Lung microvascular endothelial cell (primary cell): ENCODE data around the gene TNNC1. TPM values are rescaled to one million over a fixed set of nuclear protein-coding genes. Genes with fewer than 3 reads are reported as not detected.

Experiments
- DNase-seq, 2 donors: peaks; one replicate each; pipeline versions ENCODE4 v3.0.0 to v3.0.0-alpha.2; 2010; ENCODE audit warnings: low read depth in 2 of 2
- total RNA-seq: library from RNA; depleted of rRNA; stranded (reverse); fragments of >200 nt; gene quantifications from 2 replicates; pipeline ENCODE4 v1.2.1, GENCODE V29; 2014

TNNC1 gene
- total RNA-seq, 1 donor from 2014 or later: not detected

DNA sequence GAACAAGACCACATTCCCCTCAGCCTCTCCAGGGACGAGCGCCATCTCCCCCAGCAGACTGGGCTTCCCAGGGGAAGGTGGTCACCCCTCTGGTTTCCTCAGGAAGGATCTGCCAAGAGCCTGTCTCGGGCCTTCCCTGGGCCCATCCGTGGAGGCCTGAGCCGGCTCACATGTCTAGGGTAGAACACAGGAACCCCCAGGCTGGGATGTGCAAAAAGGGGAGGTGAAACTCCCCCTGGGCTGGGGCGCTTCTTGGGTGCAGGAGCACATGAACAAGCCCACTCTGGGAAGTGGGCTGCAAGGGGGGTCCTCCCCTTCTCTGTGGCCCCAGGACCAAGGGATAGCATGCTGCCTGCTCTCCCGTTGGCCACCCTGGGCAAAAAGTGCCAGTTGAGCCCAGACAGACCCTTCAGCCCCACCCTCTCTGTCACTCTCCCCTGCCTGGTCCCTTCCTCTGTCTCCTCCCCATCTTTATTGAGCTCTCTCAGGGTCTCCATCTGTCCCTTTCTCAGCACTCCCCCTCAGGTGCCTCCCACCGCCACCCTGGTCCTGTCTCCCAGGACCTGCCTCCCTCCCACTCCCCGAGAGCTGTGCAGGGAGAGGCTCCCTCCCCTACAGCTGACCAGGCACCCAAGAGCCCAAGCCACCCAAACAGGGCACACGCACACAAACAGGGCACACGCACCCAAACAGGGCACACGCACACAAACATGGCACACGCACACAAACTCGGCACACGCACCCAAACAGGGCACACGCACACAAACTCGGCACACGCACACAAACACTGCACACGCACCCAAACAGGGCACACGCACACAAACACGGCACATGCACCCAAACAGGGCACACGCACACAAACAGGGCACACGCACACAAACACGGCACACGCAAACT is 9.8 kb downstream of the TNNC1 start:
- DNase-seq: no peak

DNA sequence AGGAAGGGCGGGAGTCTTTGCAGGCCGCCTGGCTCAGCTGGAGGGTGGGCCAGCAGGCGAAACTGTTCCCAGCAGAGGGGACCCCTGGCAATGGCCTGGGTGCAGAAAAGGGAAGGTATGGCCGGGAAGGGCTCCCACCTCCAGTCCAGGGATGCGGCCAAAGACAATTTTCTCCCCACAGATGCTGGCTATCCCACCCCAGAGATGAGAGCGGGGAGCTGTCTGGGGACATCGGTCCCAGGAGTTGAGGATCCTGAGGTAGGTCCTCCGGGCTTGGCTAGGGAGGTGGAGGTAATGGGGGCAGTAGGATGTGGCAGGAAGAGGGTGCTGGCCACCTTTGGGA is 10.6 kb downstream of the TNNC1 start:
- no peak for DNase-seq

DNA sequence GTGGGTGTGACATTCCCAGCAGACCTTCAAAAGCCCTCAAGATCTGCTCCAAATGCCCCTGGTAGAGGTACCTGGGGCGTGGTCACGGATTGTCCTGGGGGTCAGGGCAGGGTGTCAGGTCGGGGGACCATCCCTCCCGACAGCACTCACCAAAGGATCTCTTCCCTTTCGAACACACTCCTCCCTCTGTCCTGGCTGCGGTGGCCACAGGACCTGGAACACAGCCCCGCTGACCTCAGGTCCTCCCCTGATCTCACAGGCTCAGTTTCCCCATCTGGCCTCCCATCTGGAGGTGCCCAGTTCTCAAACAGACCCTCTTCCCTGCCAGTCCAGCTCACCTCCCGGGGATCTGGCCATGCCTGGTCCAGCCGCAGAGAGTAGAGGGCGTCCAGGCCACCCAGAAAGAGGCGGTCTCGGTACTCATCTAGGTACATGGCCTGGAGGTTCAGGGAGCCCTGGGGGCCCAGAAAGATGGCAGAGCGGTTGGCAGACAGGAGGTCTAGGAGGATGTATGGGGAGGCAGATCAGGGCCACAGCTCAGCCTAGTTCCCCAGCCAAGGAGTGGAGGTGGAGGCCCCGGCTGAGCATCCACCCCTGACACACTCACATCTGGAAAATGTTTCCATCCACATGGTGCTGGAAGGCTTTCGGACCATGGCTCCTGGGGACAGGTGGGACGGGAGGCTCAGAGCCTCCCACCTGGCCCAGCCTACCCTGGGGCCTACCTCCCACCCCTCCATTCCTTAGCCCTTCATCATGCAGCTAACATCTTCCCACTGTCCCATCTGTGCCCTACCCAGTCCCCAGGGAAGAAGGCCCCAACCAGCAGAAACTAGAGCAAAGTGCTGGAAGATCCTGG is 11.2 kb downstream of the TNNC1 start:
- no peak for DNase-seq

DNA sequence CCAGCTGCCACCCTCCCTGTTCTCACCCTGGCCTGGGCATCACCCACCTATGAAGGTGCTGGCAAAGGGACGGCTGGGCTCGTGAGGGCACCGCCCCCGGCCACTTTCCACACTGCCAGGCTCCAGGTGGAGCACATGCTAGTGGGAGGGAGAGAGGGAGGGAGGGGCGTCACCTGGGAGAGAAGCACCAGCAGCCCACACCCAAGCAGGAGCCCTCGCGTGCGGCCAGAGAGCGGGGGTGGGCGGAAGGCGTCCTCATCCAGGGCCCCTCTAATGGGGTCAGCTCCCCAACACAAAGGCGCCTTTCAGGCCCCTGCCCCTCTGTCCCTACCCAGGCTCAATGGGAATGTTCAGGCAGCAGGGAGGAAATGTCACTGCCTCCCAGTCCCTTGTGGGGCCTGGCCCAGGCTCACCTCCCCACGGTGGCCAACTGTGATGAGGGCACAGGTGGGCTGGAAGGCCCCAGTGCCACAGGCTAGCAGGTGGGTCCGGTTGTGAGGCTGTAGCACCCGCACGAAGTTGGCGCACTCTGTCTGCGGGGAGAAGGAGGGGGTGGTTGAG is 12.0 kb downstream of the TNNC1 start:
- no peak for DNase-seq

DNA sequence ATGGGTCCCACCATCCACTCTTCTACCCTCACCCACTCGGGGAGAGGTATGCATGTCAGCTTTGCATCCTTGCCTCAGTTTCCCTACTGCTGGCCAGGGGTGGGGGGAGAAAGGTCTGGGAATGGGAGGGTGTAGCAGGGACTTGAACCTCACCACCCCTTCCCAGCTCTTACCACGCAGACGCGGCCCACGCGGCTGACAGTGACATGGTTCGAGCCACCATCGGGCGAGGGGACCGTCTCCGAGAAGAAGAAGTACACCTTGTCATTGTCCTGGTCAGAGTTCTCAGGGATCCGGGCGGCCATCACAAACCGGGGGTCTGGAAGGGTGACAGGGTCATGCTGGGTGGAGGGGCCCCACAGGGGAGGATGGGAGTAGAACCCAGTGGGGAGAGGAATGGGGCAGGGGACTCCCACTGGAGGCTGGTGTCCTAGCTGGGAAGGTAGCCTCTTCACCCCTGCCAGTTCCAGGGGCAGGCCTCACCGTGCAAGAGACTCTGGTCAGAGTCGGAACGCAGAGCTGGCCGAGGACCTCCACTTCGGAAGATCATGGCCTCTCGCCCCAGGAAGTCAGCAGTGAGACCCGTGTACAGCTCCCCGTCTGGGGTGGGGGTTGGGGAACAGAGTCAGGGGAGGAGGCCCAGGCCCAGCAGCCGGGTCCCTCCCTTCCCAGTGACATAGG is 12.6 kb downstream of the TNNC1 start:
- DNase-seq: no peak

DNA sequence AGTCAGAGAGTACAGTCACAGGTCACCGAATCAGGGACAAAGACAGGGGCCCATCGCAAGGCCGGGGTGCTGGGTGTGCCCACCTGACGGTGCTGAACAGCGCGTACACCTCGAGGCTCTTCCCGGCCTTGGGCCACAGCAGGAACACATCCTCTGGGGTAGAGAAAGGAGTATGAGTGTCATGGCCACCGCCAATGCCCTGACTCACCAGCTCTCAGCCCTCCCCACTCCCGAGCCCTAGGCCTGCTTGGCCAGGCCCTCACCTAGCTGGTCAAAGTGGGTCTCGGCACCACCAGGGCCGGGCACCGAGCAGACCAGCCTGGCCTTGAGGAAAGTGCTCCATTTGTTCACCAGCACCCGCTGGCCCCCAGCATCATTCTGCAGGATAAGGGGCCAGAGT is 13.2 kb downstream of the TNNC1 start:
- no peak for DNase-seq

DNA sequence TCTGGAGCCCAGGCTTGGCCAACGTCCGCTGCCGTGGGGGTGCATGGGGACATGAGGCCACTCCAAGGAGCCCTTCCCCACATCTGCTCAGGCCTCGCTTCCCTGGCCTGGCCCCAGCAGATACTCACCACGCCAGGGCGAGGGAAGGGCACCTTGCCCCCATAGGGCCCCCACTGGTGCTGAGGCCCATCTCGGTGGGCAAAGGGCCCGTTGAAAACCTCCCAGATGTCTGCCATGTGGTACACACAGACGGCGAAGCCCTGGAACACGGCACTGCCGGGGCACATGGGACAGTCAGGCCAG is 13.6 kb downstream of the TNNC1 start:
- DNase-seq: no peak

DNA sequence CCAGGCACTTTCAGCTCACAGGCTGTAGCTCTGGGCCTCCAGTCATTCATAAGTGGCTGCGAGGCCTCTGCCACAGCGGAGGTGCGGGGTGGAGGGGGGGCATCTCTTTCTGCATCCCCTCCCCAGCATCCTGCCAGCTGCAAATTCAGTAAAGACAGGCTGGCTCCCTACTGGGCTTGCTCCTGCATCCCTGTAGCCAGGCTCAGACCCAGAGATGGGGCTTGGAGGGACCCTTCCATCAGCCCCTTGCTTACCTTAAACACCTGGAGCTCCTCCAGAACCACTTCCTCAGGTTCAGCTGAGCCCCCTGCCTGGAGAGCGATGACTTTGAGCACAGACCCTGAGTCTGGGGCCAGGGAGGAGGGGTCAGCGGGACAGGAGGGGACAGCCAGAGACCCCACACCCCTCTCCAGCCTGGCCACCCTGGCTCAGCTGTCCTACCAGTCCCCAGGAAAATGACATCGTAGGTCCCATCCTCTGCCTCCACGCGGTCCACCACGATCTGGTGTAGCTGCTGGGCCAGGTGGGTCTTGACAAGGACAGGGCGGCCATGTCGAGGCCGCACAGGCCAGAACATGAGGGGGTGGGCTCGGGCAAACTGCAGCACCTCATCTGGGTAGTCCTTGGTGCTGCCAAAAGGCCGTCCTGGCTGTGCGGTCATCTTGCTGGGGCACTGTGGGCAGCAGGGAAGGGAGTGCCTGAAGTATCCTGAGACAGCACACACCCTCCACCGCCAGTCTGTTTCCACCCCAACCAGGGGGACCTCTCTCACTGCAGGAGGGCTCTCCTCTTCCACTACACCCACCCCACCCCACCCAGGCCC is 14.2 kb downstream of the TNNC1 start:
- no peak for DNase-seq

DNA sequence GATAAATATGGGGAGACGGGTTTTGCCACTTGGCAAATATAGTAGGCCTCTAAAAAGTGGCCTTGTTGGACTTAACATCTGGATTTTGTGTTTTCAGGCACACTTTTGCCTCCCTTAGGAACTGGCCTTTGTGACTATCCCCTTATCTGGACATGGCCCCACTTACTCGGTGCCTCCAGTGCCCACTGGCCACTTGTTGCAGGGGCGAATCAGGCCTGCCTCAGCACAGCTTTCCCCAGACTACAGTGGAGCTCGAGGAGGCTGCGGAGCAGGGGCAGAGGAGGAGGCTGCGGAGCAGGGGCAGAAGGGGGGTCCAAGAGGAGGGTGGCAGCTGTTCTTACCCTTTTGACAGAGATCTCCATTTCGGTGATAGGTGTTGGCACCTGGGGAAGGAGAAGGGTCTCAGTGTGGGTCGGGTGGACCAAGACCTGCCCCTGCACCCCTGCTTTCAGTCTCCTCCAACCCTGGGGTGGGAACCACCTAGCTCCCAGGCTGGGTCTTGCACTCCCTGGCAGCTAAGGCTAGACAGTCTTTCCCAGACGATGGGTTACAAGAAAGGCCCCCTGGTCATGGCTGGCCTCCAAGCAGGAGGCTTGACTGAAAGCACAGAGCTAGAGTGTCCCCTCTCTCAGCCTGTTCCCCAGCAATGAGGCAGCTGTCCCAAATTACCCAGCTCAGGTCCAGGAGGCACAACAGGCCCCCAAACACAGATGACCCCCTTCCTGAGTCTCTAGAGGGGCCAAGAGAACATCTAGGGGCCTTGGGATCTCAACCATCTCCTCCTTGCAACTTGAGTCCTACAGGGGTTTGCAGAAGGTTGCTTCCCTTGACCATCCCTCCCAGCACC is 15.0 kb downstream of the TNNC1 start:
- no peak for DNase-seq

DNA sequence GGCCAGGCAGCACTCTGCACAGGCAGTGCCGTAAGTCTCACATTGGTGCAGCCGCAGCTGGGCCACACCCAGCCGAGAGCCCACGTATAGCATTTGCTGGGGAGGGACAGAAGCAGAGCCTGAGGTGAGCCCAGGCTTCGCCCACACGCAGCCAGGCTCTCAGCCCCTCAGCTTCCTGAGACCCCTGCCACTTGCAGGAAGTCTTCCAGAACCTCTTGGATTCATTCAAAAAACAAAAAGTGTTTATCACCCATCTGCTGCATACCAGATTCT is 15.8 kb downstream of the TNNC1 start:
- DNase-seq: no peak

DNA sequence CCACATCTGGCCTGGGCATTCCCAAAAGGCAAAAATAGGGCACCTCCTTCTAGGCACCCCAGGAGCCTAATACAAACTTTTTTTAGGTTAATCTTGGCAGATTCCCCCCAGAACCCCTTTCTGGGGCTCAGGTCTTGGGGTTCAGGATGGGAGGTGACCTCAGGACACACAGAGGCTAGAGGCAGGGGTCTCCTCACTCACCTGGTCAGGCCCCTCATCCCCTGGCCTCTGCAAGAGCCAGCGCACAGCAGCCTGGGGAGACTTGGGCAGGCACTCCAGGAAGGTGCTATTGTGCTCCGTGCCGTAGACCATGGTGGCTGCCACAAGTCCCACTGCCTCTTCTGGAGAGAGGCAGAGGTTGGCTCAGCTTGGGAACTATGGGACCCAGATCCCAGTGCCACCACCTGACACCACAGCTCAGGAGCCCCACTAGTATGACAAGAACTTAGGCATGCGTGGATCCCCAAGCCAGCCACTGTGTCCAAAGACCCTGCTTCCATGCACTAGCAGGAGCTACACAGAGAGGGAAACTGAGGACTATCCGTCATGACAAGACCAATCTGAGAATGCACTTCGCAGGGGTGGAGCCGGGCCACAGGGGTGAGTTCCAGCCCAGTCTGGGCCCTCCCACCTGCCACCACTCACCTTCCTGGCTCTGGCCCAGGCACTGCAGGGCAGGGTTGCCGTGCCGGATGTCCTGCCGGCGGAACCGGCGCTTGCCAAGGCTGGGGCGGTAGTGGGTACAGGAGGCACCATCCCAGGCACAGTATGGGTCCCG is 16.3 kb downstream of the TNNC1 start:
- peak in 1 of 2 donors; percentile 39 for DNase-seq

DNA sequence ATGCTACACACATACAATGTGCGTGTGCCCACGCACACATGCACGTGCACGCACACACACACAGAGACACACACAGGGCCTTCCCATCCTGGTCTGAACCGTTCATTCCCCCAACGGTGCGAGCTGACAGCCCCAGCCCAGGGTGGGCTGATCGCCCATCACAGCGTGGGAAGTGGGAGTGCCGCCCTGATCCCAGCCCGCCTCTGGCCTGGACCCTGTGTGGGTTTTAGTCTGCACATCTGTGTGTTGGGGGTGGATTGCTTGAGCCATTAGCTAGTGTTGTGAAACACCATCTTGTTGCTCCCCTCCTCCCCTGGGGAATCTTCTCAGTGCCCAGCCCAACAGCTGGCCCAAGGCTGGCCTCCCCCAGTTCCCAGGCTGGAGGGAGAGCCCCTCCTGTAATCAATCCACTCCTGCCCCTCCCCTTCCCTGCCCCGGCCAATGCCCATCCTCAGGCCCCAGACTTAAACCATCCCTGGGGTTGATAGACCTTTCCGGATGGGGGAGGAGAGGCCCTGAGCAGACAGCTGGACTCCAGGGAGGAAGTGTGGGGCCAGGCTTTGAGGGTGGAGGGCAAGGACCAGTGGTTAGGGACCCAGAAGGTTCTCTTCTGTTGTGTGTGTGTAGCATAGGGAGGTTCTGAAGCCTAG is 17.2 kb downstream of the TNNC1 start:
- DNase-seq: peak in 1 of 2 donors; percentile 30

DNA sequence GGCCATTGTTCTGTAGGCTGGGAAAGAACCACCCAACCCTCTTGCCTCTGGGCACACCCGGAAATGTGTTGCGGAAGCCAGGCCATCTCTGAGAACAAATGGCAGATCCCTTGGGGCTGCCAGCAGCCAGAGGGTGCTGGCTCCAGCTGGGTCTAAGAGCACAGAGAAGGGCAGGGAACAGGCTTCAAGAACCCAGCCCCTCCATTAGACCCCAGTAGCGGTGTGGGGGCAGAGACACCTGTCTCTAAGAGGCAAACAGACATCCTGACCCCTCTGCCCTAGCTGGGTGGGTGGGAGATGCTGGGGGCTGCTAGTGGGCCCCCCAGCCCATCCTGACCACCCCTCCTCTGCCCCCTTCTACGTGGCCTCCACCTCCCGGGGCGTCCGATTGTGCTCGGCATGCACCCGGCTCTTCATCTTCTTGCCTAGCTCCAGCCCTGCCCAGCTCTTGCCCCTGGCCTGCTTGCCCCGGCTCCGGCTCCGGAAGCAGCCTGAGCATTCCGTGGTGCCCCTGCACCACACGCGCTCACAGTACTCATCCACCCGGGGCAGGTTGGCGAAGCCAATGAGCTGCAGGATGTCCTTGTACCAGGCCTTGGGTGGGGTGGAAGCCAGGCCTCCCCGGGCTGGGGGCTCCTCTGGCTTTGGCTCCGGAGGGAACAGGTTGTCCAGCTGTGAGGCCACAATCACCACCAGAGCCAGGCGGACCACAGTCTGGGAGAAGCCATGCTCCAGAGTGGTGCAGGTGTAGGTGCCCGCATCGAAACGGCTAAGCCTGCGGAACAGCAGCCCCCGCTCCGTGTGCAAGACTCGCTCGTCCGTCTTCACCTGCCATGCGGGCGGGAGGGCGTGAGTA is 18.4 kb downstream of the TNNC1 start:
- no peak for DNase-seq

DNA sequence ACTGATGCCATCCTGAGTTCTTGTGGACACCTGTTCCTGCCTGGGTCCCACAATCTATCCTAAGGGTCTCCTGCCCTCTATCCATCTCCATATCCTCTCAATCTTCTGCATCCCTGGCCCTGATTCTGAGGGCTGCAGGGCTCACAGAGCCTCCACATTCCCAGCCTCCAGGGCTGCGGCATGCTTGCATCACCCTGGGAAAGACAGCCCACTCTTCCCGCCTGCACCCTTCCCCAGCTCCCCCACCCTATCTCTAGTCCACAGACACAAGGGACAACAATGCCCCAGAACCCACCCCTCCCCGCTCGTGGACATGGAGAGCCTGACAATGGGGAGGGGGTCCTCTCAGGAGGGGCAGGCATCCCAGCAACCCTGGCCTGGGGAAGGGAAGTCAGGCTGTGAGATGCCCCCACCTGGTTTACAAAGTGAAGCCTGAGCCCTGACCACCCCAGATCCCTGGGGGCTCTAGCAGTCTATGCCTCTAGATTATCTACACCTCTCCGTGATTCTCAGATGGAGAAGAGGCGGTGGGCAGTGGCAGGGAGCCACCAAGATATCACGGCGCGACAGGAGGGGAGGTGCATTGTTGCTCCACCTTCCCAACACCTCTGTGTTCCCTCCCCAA is 19.2 kb downstream of the TNNC1 start:
- DNase-seq: no peak

DNA sequence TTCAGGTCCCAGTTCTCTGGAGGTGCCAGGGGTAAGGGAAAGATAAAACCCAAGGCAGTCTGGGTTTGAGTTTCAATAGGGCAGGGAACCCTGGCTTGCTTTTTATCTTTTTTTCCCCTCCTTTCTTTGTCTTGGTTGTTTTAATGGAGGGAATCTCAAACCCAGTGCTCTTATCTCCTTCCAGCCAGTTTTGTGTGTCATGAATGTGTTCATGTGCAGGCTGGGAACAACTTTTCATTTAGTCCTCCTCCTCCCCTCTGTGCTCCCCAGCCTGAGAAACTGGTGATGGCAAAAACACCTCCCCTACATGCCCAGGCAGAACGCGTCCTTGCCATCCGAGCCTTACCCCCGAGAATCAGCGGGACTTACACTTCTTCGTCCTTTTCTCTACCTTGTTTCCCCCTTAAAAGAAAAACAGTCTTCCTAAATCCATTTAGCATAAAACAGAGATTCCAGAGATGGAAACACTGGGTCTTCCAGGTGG is 19.8 kb downstream of the TNNC1 start:
- no peak for DNase-seq

DNA sequence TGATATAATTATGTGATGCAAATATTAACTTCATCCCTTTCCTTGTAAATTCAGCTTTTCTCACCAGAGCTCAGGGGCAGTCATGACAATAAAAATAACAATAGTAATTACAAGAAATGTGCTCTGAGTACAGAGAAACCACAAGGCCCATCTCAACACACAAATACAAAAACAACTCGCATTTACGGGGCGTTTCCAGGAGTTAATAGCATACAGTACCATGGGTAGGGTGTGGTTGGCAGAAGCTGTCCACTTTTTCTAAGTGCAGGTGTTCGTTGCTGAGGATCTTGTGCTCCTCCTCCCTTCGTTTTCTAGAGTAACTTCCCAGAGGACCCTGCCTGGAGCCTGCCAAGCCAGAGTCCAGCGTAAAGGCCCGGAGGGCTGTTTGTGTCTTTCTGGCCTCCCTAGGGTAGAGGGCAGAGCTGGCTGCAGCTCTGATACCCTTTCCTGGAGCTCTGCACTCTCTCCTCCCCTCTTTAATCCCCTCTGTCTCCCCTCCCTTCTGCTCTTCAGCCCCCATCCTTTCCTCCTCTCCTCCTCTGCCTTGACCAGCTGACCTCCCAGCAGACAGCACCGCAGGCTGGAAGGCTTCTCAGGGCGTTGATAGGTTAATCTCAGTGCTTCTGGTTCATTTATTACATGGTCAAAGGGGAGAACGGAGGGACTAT is 20.4 kb downstream of the TNNC1 start:
- DNase-seq: no peak

DNA sequence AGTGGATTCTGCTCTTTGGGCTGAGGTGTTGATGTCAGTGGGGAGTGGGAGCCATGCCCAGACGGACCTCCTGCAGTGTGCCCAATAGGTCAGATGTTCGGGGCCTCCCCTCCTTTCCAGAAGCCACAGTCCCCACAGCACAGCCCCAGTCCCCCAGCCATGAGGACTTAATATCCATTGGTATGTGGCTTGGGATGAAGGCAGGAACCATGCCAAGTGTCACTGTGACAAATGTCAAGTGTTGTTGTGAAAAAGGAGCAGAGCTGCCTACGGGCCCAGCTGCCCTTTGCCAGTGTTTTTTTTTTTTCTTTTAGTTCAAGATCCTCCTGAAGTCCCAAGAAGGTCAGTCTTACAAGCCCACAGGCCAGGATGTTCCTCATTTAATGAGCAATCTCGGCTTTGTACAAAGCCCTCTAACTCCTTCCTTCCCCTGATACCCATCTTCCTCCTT is 21.1 kb downstream of the TNNC1 start:
- peak; percentile 26 to 43 for DNase-seq
